HL-60/S4 (cell line): ENCODE measurements around the gene SCGB1D4.

Experiments used
- in situ Hi-C: fragments of 300-500 bp; cut with MboI; formaldehyde crosslinking; loops from 2 replicates; pipeline ENCODE4 v1.14.3; 2022; ENCODE audit warnings: low sequenced_read_pairs

SCGB1D4 gene

GRCh38 chr11:62295504-62295903 lies 3.4 kb downstream of the SCGB1D4 start:
- in situ Hi-C loops = no loop called here

- in situ Hi-C loops = no loop called here
Observed at GRCh38 chr11:62280452-62280851, 18.4 kb downstream of the SCGB1D4 start.

DNA sequence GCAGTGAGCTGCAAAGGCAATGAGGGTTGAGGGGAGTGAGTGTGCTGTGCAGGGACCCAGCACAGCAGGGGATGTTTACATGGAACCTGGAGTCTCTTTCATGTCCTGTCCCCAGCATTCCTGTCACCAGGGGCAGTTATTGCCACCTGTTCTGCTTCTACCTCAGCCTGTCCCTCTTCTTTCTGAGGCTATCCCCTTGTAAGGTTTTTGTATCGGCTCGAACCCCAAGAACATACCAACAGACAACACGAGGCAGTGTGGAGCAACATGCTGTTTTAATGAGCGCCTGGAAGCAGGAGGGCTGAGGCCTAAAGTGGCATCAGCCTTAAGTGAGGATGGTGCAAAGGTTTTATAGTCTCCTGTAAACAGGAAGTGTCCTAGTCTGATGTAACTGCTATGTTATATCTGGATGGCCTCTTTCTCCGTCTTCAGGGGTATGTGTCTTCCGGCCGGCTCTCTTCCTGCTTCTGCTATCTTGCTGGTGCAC lies 25.0 kb downstream of the SCGB1D4 start:
- in situ Hi-C loops = no loop called here

DNA sequence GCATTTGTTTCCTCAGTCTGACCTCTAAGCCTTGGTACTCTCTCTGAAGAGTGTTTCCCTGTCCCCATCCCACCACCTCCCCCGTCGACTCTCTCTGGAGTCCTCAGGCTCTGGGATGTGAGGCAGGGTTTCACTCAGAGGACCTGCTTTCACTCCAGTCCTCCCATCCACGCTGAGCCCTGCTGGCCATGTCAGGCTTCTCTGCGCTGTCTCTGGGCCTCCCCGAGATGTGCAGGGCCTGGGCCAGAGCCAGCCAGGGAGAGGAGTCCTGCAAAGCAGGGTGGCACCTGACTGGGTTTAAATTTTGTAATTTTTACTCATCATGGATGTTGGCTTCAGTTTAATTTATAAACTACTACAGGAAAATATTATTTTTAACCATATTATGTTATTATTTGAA lies 25.6 kb downstream of the SCGB1D4 start:
- in situ Hi-C loops = no loop called here

DNA sequence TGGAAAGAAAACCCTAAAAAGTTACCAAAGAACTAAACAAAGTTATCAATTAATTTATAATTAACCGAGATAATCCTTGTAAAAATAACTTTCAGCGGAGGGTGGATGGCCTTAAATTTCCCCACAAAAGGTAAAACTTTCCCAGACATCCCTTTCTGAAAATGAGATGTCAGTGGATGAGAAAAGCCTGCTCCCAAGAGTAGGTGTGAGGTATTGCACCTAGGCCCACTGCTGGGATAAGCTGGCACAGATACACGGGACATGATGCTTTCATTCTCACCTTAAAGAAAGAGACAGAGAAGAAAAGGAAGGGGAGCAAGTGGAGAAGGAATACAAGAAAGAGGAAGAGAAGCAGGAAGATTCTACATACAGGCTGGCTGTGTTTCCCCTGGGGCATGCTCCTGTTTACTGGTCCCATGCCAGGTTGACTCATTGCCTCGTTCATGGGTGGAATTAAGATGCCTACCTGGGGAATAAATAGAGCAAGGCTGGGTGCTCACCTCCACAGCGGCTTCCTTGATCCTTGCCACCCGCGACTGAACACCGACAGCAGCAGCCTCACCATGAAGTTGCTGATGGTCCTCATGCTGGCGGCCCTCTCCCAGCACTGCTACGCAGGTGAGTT lies 29.1 kb downstream of the SCGB1D4 start, which contains the start of gene SCGB2A2:
Gene SCGB2A2 (plus strand): TSS at position 505 of the 625 bp plus-strand sequence. CDS start 59 bp downstream, at position 564.
- in situ Hi-C loops = no loop called here

GRCh38 chr11:62267576-62267975 lies 31.3 kb downstream of the SCGB1D4 start:
- in situ Hi-C loops = no loop called here

GRCh38 chr11:62267050-62267449 lies 31.8 kb downstream of the SCGB1D4 start:
- in situ Hi-C loops = no loop called here

DNA sequence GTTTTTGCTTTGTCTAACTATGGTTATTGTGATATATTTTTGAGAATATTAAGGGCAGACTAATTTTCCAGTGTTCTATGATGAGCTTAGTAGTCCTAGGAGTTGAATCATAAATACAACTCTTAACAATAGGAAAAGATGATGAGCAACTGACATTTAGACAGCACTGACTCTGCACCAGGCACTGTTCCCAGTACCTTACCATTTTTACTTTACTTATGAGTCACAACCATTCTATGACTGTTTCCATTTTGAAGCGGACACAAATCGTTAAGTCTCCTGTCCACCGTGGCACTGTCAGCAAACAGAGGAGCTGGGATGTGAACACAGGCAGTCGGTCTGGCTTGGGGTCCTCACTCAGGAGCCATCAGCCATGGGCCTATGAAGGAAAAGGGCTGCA lies 32.3 kb downstream of the SCGB1D4 start:
- in situ Hi-C loops = no loop called here

DNA sequence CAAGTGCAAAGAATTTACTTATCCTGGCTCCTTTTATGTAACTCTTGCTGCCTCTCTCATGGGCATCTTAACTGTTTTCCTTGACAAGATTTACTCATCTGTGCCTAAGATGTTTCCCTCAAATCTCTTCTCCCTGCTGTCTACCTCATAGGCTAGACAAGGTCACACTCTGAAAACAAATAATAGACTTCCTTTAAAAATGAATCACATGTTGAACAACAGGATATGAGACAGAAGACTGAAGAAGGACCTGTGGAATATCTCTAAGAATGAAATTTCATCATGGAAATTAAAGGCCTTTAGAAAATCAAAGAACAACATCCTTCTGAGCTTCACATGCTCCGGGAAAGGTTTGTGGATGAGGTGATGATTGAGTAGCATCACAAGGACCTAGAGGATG lies 34.9 kb downstream of the SCGB1D4 start:
- in situ Hi-C loops = no loop called here

GRCh38 chr11:62260261-62260953 lies 38.5 kb downstream of the SCGB1D4 start:
- in situ Hi-C loops = no loop called here

DNA sequence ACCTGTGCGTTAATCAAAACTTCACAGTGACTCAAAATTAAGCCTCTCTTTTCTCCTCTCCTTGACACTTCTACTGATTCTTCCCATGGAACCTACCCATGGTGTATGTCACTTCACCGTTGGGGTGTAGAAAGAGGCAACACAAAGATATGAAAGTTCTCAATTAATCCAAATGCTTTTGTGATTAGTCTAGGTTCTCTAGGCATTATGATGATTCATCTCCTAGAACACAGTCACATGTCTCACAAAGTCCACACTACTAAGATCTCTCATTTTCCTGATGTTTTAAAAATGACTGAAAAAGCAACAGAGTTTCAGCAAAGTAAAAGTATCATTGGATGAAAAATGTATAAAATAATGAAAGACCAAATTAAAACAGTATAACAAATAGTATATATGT lies 42.6 kb downstream of the SCGB1D4 start:
- in situ Hi-C loops = no loop called here

DNA sequence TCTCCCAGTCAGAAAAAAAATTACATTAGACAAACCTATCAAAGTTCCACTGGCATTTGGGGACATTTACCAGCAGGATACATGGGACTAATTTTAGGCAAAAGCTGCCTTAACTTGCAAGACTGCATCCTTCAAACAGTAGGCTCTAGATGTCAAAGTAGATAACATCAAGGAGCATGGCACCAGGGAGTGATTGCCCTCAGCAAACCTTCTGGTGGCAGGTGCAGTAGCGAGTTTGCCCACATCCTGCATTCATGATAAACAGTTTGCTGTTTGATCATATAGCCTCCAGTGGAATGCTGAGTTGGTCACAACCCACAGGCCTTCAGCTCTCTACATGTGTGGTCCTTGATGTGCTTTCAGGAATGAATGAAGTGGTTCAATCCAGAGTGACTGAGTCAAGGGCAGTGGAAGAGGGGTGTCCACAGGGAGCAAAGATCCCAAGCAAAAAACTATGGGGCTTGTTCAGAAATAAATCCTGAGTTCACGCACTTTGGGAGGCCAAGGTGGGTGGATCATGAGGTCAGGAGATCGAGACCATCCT lies 44.8 kb downstream of the SCGB1D4 start:
- in situ Hi-C loops = no loop called here

GRCh38 chr11:62251698-62252097 lies 47.2 kb downstream of the SCGB1D4 start:
- in situ Hi-C loops = no loop called here
